Ramos (cell line): ENCODE measurements around the gene FOXO6.
"Not testable (repeated sequence)": the region's sequence is repeated elsewhere in the genome, so short reads cannot be mapped to it uniquely, and the experiment has no call there.

Experiments
- in situ Hi-C: fragments of 300-500 bp; cut with MboI; formaldehyde crosslinking; loops from one replicate; pipeline ENCODE4 v1.14.3; 2022; ENCODE audit warnings: low sequenced_read_pairs; ENCODE audit not compliant: unreplicated experiment

The FOXO6 gene

DNA sequence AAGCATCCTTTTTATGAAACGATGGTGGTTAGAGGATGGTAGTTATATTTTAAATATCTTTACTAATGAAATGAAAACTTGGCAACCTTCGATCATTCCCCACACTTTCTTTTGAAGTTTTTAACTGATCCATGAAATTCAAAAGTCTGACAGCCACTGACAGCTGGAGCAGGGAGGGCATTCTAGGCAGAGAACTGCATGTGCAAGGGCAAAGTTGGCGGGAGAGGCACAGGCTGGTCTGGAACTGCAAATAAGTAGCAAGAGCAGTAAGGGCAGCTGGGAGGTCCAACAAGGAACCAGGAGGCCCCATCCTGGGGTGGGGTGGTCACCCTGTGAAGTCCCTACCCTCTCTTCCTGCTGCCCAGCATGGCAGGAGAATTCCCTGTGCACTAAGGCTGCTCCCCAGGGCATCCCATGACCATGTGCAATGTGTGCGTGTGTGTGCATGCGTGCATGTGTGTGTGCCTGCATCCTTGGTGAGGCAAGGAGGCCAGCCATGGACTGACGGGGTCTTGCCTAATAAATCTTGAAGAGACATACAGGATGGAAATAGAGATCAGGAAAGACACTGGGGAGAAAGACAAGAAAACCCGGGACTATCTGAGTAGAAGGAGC is 33.1 kb upstream of the FOXO6 start:
- in situ Hi-C loops, result loop anchor here (10.0 kb wide), 1 partner anchor 87 kb away; no protein-coding TSS in a partner anchor

DNA sequence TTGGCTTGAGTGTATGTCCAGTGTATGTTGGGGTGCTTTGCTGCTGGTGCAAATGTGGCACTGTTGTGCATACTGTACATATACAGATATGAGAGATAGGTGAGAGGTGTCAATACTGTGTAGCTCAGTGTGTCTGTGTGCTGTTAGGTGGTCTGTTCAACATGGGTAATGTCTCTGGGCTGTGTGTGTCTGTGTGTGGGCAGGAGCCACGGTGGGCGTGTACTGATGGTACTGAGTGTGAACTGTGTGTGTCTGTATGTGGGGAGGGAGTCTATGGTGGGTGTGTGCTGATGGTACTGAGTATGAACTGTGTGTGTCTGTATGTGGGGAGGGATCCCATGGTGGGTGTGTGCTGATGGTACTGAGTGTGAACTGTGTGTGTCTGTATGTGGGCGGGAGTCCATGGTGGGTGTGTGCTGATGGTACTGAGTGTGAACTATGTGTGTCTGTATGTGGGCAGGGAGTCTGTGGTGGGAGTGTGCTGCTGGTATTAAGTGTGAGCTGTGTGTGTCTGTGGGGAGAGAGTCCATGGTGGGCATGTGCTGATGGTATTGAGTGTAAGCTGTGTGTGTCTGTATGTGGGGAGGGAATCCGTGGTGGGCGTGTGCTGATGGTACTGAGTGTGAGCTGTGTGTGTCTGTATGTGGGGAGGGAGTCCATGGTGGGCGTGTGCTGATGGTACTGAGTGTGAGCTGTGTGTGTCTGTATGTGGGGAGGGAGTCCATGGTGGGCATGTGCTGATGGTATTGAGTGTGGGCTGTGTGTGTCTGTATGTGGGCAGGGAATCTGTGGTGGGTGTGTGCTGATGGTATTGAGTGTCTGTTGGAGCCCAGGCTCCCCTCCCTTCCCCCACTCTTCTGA is 32.2 kb upstream of the FOXO6 start:
- in situ Hi-C loops, result loop anchor here (10.0 kb wide), 1 partner anchor 86 kb away; no protein-coding TSS in a partner anchor

- in situ Hi-C loops, result loop anchor here (10.0 kb wide), 1 partner anchor 85 kb away; no protein-coding TSS in a partner anchor
These were observed 31.3 kb upstream of the FOXO6 start for GRCh38 chr1:41329662-41330587.

DNA sequence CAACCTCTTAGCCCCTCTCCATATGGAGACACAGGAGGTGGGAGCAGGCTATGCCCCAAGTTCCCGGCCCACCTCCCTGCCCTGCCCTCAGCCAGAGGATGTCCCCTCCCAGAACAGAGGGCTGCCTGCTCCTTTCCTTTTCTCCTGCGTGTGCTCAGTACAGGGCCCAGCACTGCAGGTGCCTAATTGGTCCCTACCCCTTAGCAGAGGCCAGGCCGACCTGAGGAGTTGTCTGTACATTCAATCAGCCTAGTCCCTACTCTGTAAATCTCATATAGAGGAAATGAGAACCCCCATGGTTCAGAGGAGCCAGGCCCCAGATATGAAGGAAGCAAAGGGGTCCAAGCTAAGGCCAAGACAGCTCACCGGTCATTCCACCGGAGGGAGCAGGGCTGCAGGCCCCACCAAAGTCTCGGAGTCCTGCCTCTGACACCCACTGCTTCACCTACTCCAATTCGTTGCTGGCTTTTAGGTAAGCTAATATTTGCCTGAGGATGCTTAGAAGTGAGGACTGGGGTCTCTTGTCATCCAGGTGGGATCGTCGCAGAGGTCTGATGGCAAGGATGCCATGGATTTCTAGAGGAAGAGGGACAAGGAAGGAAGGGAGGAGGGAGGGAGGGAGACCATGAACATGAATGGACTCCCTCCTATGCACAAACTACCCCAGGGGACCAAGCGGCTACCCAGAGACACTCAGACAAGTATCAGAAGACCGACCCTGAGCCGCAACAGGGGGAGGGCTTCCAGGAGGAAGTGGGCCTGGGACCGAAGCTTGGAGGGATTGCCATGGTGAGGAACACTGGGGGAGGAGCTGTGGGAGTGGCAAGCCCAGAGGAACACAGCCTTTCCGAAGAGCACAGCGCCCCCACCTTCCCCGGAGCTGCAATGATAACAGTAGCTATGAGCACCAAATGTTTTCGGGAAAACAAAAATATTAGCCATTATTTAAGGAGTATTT is 30.4 kb upstream of the FOXO6 start:
- in situ Hi-C loops, result no loop called here

DNA sequence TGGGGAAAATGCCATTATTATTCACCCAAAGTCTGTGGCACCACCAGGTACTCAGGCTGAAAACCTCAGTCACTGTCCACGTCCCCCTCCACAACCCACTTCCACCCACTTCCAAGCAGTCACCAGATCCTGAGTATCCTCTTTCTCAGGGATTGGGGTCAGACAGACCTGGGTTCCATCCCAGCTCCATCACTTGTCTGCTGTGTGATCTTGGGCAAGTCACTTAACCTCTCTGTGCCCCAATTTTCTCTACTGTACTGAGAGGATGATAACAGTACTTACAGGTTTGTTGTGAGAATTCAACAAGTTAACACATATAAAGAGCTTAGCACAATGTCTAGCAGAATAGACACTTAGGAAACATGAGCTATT is 29.7 kb upstream of the FOXO6 start:
- in situ Hi-C loops, result no loop called here

- in situ Hi-C loops, result not testable (repeated sequence)
These were observed 29.1 kb upstream of the FOXO6 start for GRCh38 chr1:41332161-41332560.

DNA sequence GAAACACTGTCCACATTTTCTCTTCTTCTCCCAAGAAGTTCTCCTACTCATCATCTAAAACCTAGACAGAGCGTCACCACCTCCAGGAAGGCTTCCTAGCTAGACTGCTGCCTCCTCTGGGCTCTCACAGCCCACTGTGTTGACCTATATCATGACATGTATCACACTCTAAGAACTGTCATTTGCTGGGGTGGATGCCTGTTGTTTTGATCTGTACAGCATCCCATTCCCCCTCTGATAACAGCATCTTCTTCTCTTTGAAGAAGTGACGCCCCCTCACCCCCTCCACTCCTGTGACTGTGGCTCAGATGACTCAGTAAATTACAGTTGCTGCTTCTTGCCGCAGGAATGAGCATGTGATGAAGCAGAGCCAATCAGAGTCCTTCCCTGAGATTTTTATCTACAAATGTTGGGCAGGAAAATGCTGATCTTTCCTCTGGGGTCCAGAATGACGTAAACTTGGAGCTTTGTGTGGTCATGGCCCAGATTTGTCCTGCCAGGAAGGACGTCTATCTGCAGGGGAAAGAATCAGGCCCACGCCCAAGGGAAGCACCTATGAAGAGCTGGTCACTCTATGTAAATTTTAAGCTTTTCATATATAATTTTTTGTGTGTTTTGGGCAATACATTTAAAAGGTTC is 28.0 kb upstream of the FOXO6 start:
- in situ Hi-C loops, result no loop called here

DNA sequence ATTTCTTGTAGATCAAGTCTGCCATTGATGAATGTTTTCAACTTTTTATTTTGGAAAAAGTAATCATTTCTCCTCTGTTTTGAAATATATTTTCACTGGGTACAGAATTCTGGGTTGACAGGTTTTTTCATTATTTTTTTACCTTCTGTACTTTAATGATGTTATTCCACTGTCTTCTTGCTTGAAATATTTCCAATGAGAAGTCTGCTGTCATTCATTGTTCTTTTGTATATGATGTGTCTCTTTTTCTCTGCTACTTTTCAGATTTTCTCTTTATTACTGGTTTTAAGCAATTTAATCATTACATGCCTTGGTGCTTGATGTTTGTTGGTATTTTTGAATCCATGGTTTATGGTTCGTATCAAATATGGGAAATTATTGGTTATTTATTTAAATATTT is 22.4 kb upstream of the FOXO6 start:
- in situ Hi-C loops, result no loop called here

DNA sequence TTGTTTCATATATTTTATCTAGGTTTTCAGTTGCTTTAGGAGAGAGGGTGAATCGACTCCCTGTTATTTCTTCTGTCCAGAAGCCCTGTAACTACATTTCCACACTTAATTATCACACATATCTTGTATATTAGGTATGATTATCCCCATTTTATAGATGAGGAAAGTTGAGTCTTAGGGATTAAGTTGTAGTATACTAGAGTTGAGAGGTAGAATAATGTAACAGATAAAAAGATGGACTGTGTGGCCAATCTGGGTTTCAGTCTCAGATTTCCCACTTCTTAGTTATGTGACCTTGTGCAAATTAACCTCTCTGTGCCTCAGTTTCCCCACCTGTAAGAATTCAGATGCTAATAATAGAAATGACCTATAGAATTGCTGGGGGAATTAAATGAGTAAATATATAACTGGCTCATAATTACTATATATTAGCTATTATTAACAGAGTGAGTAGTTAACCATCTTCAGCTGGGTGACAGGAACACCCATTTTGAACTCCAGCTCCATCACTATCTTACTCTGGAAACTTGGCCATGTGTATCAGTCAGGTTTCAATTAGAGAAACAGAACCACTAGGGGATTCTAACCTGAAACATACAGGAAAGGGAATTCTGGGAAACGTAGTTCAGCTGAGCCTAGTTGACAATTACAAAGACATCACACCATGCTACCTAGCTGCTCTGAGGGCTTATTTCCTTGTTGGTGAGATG is 20.4 kb upstream of the FOXO6 start:
- in situ Hi-C loops, result no loop called here

- in situ Hi-C loops, result no loop called here
These were observed 19.9 kb upstream of the FOXO6 start for GRCh38 chr1:41341365-41341683.

GRCh38 chr1:41341772-41342562 is 19.3 kb upstream of the FOXO6 start:
- in situ Hi-C loops, result no loop called here

- in situ Hi-C loops, result no loop called here
These were observed 18.4 kb upstream of the FOXO6 start for GRCh38 chr1:41342774-41343355.

DNA sequence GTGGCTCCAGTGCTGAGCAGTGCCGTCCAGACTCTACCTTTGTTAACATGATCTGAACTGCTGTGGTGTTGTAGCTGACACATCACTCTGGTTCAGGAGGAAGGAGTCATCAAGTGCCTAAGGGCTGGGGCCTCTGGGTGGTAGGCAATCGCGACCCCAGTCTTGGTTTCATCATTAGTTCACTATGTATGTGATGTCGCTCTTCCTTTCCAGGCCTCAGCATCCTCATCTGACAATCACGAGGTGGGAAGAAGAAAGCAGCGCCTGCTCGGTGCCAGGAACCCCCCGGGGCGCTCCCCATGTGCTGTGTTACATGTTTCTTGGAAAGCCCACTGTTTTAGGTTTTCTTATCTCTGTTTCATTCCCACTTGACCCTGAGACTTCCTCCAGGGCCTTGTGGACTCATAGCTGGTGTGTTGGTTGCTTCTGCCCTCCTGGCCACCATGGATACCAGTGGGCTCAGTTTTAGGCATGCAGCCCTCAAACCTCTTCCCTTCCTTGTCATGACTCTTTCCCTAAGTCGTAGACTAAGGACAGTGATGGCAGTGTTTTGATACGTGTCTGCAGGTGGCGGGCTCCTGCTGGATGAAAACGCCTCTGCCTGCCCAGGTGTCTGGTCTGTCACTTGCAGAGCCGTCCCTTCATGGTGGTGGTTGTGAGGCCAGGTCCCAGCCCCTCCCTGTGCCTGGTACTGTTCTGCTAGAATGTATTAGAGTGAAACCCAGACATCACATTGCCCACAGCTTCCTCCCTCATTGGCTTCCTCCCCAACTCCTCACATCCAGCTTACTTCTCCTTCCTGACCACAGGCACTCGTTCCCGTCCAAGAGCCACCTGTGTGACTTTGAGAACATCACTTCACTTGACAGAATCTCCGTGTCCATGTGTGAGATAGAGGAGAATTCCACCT is 17.2 kb upstream of the FOXO6 start:
- in situ Hi-C loops, result no loop called here

DNA sequence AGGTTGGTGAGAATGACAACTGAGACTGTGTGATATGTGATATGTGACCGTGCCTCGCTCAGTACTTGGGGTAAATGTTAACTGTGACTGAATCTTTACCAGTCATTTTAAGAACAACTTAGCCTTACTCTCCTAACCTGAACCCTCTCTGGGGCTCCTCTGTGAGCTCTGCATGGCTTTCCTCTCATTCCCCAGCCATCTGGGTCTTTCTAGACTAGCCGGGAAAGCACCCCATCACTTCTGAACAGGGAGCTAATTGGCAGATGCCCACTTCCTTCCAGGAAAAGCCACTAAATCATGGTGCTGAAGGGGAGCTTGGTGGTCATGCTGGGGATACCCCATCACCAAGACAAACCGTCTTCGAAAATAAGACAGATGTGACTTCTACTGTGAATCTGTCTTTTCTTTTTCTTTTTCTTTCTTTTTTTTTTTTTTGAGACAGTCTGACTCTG is 16.5 kb upstream of the FOXO6 start:
- in situ Hi-C loops, result no loop called here

DNA sequence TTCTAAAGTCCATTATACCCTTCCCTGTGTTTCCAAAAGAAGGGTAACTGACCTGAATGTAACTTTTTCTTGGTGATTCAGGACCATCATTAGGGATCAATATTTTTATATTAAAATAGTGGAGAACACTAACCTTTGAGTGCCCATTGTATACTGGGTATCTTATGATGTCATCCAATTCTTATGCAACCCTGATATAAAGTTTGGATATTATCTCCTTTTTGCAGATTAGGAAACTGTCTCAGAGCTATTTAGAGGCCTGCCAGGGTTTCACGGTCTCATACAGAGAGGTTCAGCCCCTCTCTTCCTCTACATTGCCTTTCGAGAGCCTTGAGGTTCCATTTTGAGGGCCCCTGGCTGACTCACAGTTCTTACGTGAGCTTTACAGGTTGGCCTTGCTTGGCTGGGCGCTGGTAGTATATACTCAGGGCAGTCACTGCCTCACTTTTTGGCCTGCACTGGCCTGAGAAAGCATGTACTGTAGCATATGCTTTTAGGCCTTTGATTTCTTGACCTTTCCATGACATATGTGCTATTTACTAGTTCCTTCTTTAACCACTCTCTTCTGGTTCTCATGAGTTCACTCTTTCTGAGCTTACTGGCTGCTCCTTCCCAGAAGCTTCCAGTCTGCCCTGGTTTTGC is 15.7 kb upstream of the FOXO6 start:
- in situ Hi-C loops, result no loop called here

- in situ Hi-C loops, result no loop called here
These were observed 14.0 kb upstream of the FOXO6 start for GRCh38 chr1:41347276-41347675.
